ENCODE results near the gene EPB41L5.

EPB41L5 gene

DNA sequence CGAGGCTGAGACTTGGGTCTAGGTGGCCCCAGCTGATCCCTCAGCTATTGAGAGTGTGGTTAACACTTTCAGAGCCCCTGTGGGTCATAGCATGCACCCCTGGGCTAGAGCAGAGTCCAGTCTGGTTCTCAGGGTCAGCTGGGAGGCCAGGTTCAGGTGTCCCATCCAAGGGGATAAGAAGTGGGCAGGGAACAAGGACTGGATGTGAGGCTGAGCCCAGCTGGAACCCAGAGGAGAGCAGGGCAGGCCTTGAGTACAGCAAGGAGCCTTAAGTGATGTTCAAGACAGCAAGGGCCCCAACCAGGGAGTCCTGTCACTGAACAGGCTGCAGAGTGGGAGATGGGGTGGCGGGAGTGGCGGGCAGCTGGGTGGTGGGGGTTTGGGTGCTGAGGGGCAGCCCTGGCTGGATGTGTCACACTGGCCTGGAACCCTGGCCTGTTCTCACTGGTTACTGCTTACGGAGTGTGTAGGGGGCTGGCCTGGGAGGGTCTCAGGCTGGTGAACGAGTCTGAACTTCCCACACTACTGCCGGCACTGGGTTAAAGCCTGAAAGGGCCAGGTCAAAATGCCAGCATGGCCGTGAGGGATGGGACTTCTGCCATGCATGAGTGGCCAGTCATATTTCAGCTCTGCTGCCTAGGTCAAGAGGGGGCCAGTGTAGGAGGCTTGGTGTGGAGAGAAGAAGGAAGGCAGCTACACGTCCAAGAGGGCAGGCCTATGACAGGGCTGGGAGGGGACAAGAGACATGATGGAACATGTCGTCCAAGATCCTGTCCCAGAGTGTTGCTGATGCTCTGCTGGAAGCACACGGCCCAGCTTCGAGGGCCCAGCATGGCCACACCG lies 196.8 kb downstream of the EPB41L5 start:
- Histone ChIP-seq H3K9ac (ENCODE audit: low read length) (no peak overlapping the region), H3K4me2 (ENCODE audit: low read length) (no peak overlapping the region), H3K27ac (ENCODE audit: low read depth, low read length, poor library complexity, severe bottlenecking) (no peak overlapping the region), H3K4me3 (ENCODE audit: low read depth, low read length, poor library complexity, severe bottlenecking) (no peak overlapping the region), H3K9me3 (ENCODE audit: low read length) (no peaks in the 10 kb centered on the region), H3K9me2 (ENCODE audit: low read depth, low read length) (no peaks in the 10 kb centered on the region), H3K4me1 (ENCODE audit: insufficient read depth, low read length, severe bottlenecking) (peaks cover 16% of the 10 kb centered on the region), H3K79me2 (ENCODE audit: insufficient read depth, low read length) (no peaks in the 10 kb centered on the region), H3K27me3 (ENCODE audit: insufficient read depth, low read length) (no peaks in the 10 kb centered on the region), H3F3A (ENCODE audit: insufficient read depth, low read length) (no peaks in the 10 kb centered on the region), H3K36me3 (ENCODE audit: insufficient read depth, low read length) (no peaks in the 10 kb centered on the region), H2AFZ (ENCODE audit: low read length) (no peak overlapping the region), H4K20me1 (ENCODE audit: insufficient read depth, low read length) (no peaks in the 10 kb centered on the region)
- TF ChIP-seq, protein P1, sequence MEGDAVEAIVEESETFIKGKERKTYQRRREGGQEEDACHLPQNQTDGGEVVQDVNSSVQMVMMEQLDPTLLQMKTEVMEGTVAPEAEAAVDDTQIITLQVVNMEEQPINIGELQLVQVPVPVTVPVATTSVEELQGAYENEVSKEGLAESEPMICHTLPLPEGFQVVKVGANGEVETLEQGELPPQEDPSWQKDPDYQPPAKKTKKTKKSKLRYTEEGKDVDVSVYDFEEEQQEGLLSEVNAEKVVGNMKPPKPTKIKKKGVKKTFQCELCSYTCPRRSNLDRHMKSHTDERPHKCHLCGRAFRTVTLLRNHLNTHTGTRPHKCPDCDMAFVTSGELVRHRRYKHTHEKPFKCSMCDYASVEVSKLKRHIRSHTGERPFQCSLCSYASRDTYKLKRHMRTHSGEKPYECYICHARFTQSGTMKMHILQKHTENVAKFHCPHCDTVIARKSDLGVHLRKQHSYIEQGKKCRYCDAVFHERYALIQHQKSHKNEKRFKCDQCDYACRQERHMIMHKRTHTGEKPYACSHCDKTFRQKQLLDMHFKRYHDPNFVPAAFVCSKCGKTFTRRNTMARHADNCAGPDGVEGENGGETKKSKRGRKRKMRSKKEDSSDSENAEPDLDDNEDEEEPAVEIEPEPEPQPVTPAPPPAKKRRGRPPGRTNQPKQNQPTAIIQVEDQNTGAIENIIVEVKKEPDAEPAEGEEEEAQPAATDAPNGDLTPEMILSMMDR (IDR thresholded peaks at IDR 0.05; ENCODE audit: low read length), result no peak
- no peak for TF ChIP-seq EZH2 (IDR thresholded peaks at IDR 0.05; ENCODE audit: borderline replicate concordance, low read length)

DNA sequence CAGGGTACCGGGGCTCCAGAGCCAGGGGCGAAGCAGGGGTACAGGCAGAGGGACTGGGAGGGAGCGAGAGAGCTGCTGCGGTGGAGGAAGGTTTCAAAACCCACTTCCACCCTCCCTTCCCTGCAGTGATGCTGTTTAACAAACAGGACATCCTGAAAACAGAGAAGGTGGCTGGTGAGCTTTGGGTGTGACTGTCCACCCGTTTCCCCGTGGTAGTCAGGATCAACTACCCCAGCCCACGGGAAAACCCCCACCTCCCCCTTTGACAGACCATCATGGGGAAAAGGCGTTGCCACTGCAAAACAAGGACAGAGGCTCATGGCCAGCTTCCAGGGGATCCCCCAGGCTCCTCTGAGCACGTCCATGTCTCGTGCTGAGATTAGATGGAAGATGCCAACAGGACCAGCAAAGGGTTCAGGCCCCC lies 197.4 kb downstream of the EPB41L5 start:
- Histone ChIP-seq H3K9me3 (ENCODE audit: low read length) (no peaks in the 10 kb centered on the region), H3K4me1 (ENCODE audit: insufficient read depth, low read length, severe bottlenecking) (peaks cover 16% of the 10 kb centered on the region), H3K36me3 (ENCODE audit: insufficient read depth, low read length) (no peaks in the 10 kb centered on the region), H3K4me2 (ENCODE audit: low read length) (no peak overlapping the region), H3K4me3 (ENCODE audit: low read depth, low read length, poor library complexity, severe bottlenecking) (no peak overlapping the region), H3K9me2 (ENCODE audit: low read depth, low read length) (no peaks in the 10 kb centered on the region), H4K20me1 (ENCODE audit: insufficient read depth, low read length) (no peaks in the 10 kb centered on the region), H3K27me3 (ENCODE audit: insufficient read depth, low read length) (no peaks in the 10 kb centered on the region), H2AFZ (ENCODE audit: low read length) (no peak overlapping the region), H3F3A (ENCODE audit: insufficient read depth, low read length) (no peaks in the 10 kb centered on the region), H3K79me2 (ENCODE audit: insufficient read depth, low read length) (no peaks in the 10 kb centered on the region), H3K27ac (ENCODE audit: low read depth, low read length, poor library complexity, severe bottlenecking) (no peak overlapping the region), H3K9ac (ENCODE audit: low read length) (no peak overlapping the region)
- TF ChIP-seq, protein P1 (IDR thresholded peaks at IDR 0.05; ENCODE audit: low read length), result no peak
- TF ChIP-seq EZH2 (IDR thresholded peaks at IDR 0.05; ENCODE audit: borderline replicate concordance, low read length), result no peak

DNA sequence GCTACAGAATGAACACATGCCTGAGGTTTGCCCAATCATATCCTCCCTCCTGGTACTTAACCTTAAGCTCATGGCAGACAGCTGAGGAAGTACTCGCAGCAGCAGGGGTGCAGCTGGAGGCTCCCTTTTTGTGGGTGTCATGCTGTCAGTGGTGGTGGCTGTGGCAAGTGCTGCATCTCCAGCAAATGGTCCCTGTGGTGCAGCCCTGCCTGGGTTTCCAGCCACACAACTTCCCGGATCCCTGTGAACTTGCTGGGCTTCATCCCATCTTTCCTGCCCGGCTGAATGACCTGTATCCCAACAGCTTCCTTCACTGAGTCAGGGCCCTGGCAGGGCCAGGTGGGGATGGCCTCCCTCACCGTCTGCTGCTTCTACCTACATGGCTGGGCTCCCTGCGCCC lies 205.3 kb downstream of the EPB41L5 start:
- Histone ChIP-seq H3K9ac (ENCODE audit: low read length) (no peak overlapping the region), H4K20me1 (ENCODE audit: insufficient read depth, low read length) (no peaks in the 10 kb centered on the region), H3K4me2 (ENCODE audit: low read length) (no peak overlapping the region), H3K4me1 (ENCODE audit: insufficient read depth, low read length, severe bottlenecking) (peaks cover 36% of the 10 kb centered on the region), H3K27ac (ENCODE audit: low read depth, low read length, poor library complexity, severe bottlenecking) (no peak overlapping the region), H3K36me3 (ENCODE audit: insufficient read depth, low read length) (peaks cover 48% of the 10 kb centered on the region), H3K9me3 (ENCODE audit: low read length) (no peaks in the 10 kb centered on the region), H3K79me2 (ENCODE audit: insufficient read depth, low read length) (peaks cover 8% of the 10 kb centered on the region; the same call in 1 of the 2 replicates), H3K27me3 (ENCODE audit: insufficient read depth, low read length) (no peaks in the 10 kb centered on the region), H3K4me3 (ENCODE audit: low read depth, low read length, poor library complexity, severe bottlenecking) (no peak overlapping the region), H3F3A (ENCODE audit: insufficient read depth, low read length) (no peaks in the 10 kb centered on the region), H3K9me2 (ENCODE audit: low read depth, low read length) (no peaks in the 10 kb centered on the region), H2AFZ (ENCODE audit: low read length) (no peak overlapping the region)
- TF ChIP-seq, protein P1 (IDR thresholded peaks at IDR 0.05; ENCODE audit: low read length), result no peak
- TF ChIP-seq EZH2 (IDR thresholded peaks at IDR 0.05; ENCODE audit: borderline replicate concordance, low read length), result no peak
